ENCODE measurements around the gene LRRN2.

- TF ChIP-seq CTCF (IDR thresholded peaks at IDR 0.05) (no peak), POLR2A (IDR thresholded peaks at IDR 0.05) (no peak), POLR2AphosphoS5 (IDR thresholded peaks at IDR 0.05) (no peak)
These were observed 7.7 kb downstream of the LRRN2 start for GRCh38 chr1:204677864-204678263.

All from gastroesophageal sphincter (tissue), 3 donors.